H1 (cell line): Measurements from ENCODE around the gene RNFT2. TPM values are rescaled to one million over a fixed set of nuclear protein-coding genes. Genes with fewer than 3 reads are reported as not detected.

Experiments used
- CTCF ChIA-PET: fragments of 300-600 bp; sonication (Branson Sonifier 250); formaldehyde crosslinking; loops from one replicate; lab custom pipeline; 2021; ENCODE audit not compliant: partially characterized antibody; lab: Charles Lee
- POLR2A ChIA-PET: fragments of 300-600 bp; sonication (Branson Sonifier 250); formaldehyde crosslinking; loops from one replicate; lab custom pipeline; 2021; ENCODE audit warnings: inconsistent platforms; ENCODE audit not compliant: partially characterized antibody; lab: Charles Lee
- DNase-seq, 2 experiments: peaks; one replicate each; pipeline versions ENCODE4 v3.0.0 to v3.0.0-alpha.2; 2010 to 2022; ENCODE audit warnings: low spot score in 2 of 2, low read depth in 1 of 2, mixed read lengths in 1 of 2
- FAIRE-seq: peaks from 2 replicates; lab custom pipeline; 2011; peaks lifted over from hg19 to GRCh38; lab: Jason Lieb, UNC
- H2AFZ ChIP-seq: 2 replicates; pipeline ENCODE4 v1.8.1; 2012; ENCODE audit warnings: low read length, inconsistent platforms
- H2AK5ac ChIP-seq: 2 replicates; pipeline ENCODE4 v1.6.1; 2013; ENCODE audit warnings: low read depth, low read length
- H2BK120ac ChIP-seq: replicated peaks from 2 replicates; pipeline ENCODE3; 2013; ENCODE audit warnings: low read depth, low read length, inconsistent platforms
- H2BK12ac ChIP-seq: 2 replicates; pipeline ENCODE4 v1.6.1; 2013; ENCODE audit warnings: low read depth, low read length
- H2BK15ac ChIP-seq: 2 replicates; pipeline ENCODE4 v1.6.1; 2013; ENCODE audit warnings: low read length
- H2BK20ac ChIP-seq: 2 replicates; pipeline ENCODE4 v1.6.1; 2013; ENCODE audit warnings: low read length
- H2BK5ac ChIP-seq: 2 replicates; pipeline ENCODE4 v1.6.1; 2013; ENCODE audit warnings: low read depth, low read length
- H3K14ac ChIP-seq: 2 replicates; pipeline ENCODE4 v1.6.1; 2013; ENCODE audit warnings: inconsistent platforms; ENCODE audit not compliant: insufficient read length
- H3K18ac ChIP-seq: 2 replicates; pipeline ENCODE4 v1.6.1; 2013; ENCODE audit warnings: low read length; ENCODE audit errors: extremely low read depth
- H3K23ac ChIP-seq: 2 replicates; pipeline ENCODE4 v1.6.1; 2013; ENCODE audit warnings: inconsistent platforms; ENCODE audit not compliant: insufficient read length
- H3K23me2 ChIP-seq: 2 replicates; pipeline ENCODE4 v1.6.1; 2013; ENCODE audit warnings: low read depth, low read length
- H3K27ac ChIP-seq: 2 replicates; pipeline ENCODE4 v1.6.1; 2011; ENCODE audit warnings: low read depth, low read length, inconsistent platforms
- H3K27me3 ChIP-seq, 4 experiments: replicated peaks in 1 of 4; 1 replicate in 1 of 4; 2 replicates in 3 of 4; pipeline versions ENCODE4 v1.6.1 to v1.8.1; 2011 to 2013; ENCODE audit warnings: low read length in 3 of 4, mild to moderate bottlenecking in 3 of 4, inconsistent platforms in 2 of 4, mixed read lengths in 2 of 4, moderate library complexity in 1 of 4; ENCODE audit not compliant: control insufficient read depth in 3 of 4, insufficient read depth in 3 of 4; ENCODE audit errors: extremely low read depth in 1 of 4
- H3K36me3 ChIP-seq, 4 experiments: 2 replicates each; pipeline versions ENCODE4 v1.6.1 to v1.8.1; 2011 to 2013; ENCODE audit warnings: mild to moderate bottlenecking in 4 of 4, low read length in 3 of 4, moderate library complexity in 2 of 4, control low read depth in 1 of 4, inconsistent platforms in 1 of 4; ENCODE audit not compliant: insufficient read depth in 4 of 4, control insufficient read depth in 2 of 4
- H3K4ac ChIP-seq: replicated peaks from 2 replicates; pipeline ENCODE3; 2013; ENCODE audit warnings: low read length, low read depth, mixed read lengths, inconsistent platforms; ENCODE audit not compliant: insufficient read length
- H3K4me1 ChIP-seq, 4 experiments: replicated peaks in 1 of 4; 1 replicate in 1 of 4; 2 replicates in 3 of 4; pipeline versions ENCODE4 v1.6.1 to v1.8.1; 2011 to 2013; ENCODE audit warnings: low read length in 3 of 4, inconsistent platforms in 2 of 4, mixed read lengths in 1 of 4; ENCODE audit not compliant: insufficient read depth in 4 of 4, control insufficient read depth in 3 of 4
- H3K4me2 ChIP-seq, 2 experiments: 2 replicates each; pipeline versions ENCODE4 v1.6.1 to v1.8.1; 2011 to 2013; ENCODE audit warnings: low read depth in 2 of 2, low read length in 2 of 2, control low read depth in 1 of 2, inconsistent platforms in 1 of 2, mild to moderate bottlenecking in 1 of 2; ENCODE audit not compliant: insufficient read depth in 1 of 2
- H3K4me3 ChIP-seq, 4 experiments: fragments of 200-600, 300-600 bp in 1 of 4; sonication (generic), shearing (Covaris generic), sonication (Bioruptor Twin) in 1 of 4; 2 replicates each; pipeline versions ENCODE4 v1.5.1 to v1.8.1; 2011 to 2016; ENCODE audit warnings: low read length in 4 of 4, low read depth in 3 of 4, control low read depth in 2 of 4, inconsistent platforms in 2 of 4, mild to moderate bottlenecking in 2 of 4, mixed read lengths in 1 of 4, moderate library complexity in 1 of 4; ENCODE audit not compliant: insufficient read depth in 2 of 4; ENCODE audit errors: extremely low read depth in 1 of 4
- H3K56ac ChIP-seq: replicated peaks from 2 replicates; pipeline ENCODE3; 2013; ENCODE audit warnings: low read depth, mild to moderate bottlenecking, mixed read lengths, low read length, inconsistent platforms; ENCODE audit not compliant: insufficient read length
- H3K79me1 ChIP-seq: 2 replicates; pipeline ENCODE4 v1.6.1; 2013; ENCODE audit warnings: low read depth, low read length, control low read depth
- H3K79me2 ChIP-seq, 2 experiments: 2 replicates each; pipeline versions ENCODE4 v1.6.1 to v1.8.1; 2012 to 2013; ENCODE audit warnings: low read length in 2 of 2, mild to moderate bottlenecking in 2 of 2, inconsistent platforms in 1 of 2; ENCODE audit not compliant: insufficient read depth in 2 of 2, control insufficient read depth in 1 of 2
- H3K9ac ChIP-seq, 4 experiments: replicated peaks in 1 of 4; 1 replicate in 1 of 4; 2 replicates in 3 of 4; pipeline versions ENCODE4 v1.6.1 to v1.8.1; 2011 to 2013; ENCODE audit warnings: low read depth in 3 of 4, low read length in 3 of 4, control low read depth in 2 of 4, mild to moderate bottlenecking in 2 of 4, moderate library complexity in 2 of 4, inconsistent platforms in 1 of 4; ENCODE audit errors: extremely low read depth in 1 of 4
- H3K9me3 ChIP-seq, 2 experiments: 2 replicates each; pipeline versions ENCODE4 v1.6.1 to v1.8.1; 2012 to 2013; ENCODE audit warnings: mild to moderate bottlenecking in 2 of 2, moderate library complexity in 2 of 2, control low read depth in 1 of 2, inconsistent platforms in 1 of 2, low read depth in 1 of 2, low read length in 1 of 2, mixed read lengths in 1 of 2; ENCODE audit not compliant: insufficient read depth in 2 of 2
- H4K20me1 ChIP-seq, 2 experiments: replicated peaks in 1 of 2; 2 replicates each; pipeline versions ENCODE3 to v1.8.1; 2011 to 2013; ENCODE audit warnings: inconsistent platforms in 2 of 2, low read length in 2 of 2, mild to moderate bottlenecking in 1 of 2; ENCODE audit not compliant: insufficient read depth in 2 of 2, control insufficient read depth in 1 of 2
- H4K5ac ChIP-seq: 2 replicates; pipeline ENCODE4 v1.6.1; 2013; ENCODE audit warnings: low read length, low read depth, mixed read lengths, inconsistent platforms; ENCODE audit not compliant: insufficient read length
- H4K8ac ChIP-seq: 2 replicates; pipeline ENCODE4 v1.8.0; 2013; ENCODE audit warnings: mild to moderate bottlenecking, moderate library complexity, low read length, inconsistent platforms; ENCODE audit not compliant: insufficient read depth; ENCODE audit errors: extremely low read depth
- H4K91ac ChIP-seq: replicated peaks from 2 replicates; pipeline ENCODE3; 2013; ENCODE audit warnings: low read length, mixed read lengths, inconsistent platforms; ENCODE audit not compliant: insufficient read length
- EP300 ChIP-seq, 2 experiments: IDR thresholded peaks; 1 replicate in 1 of 2; 2 replicates in 1 of 2; pipeline ENCODE4 v1.6.1; 2011 to 2012; ENCODE audit warnings: low read depth in 2 of 2, low read length in 2 of 2, mild to moderate bottlenecking in 2 of 2, borderline replicate concordance in 1 of 2, inconsistent platforms in 1 of 2, moderate library complexity in 1 of 2
- FOSL1 ChIP-seq: IDR thresholded peaks from 2 replicates; pipeline ENCODE4 v1.6.1; 2011; ENCODE audit warnings: mild to moderate bottlenecking, low read depth, low read length, moderate library complexity; ENCODE audit not compliant: insufficient read depth
- SIRT6 ChIP-seq: IDR thresholded peaks from one replicate; pipeline ENCODE4 v1.7.1; 2012; ENCODE audit warnings: low read length, inconsistent platforms
- SP4 ChIP-seq: IDR thresholded peaks from 2 replicates; pipeline ENCODE4 v1.6.1; 2012; ENCODE audit warnings: low read length, inconsistent platforms
- WGBS, 2 experiments: shearing (Covaris generic) in 1 of 2; methylation state at CpG; one replicate each; pipeline versions ENCODE4 v1.1.6 to v1.1.7; 2013 to 2015; ENCODE audit warnings: low lambda C conversion rate in 2 of 2, mixed read lengths in 2 of 2, inconsistent platforms in 1 of 2, low coverage in 1 of 2, missing lambda C conversion rate in 1 of 2; ENCODE audit not compliant: insufficient replicate concordance in 2 of 2, insufficient coverage in 1 of 2, insufficient read length in 1 of 2; ENCODE audit errors: extremely low coverage in 1 of 2, missing lambda C conversion rate in 1 of 2; 5-methylcytosine and 5-hydroxymethylcytosine counted together
- polyA plus RNA-seq, 7 experiments: library from polyadenylated mRNA; depleted of rRNA in 3 of 7; stranded (reverse) in 5 of 7; unstranded in 2 of 7; fragments of >200 nt in 5 of 7; fragments of 200-250 nt in 2 of 7; gene quantifications; 1 replicate in 5 of 7; 2 replicates in 1 of 7; 4 replicates in 1 of 7; pipeline versions ENCODE4 v1.2.1 to v1.2.3, GENCODE V29; 2011 to 2013; ENCODE audit warnings: missing spikeins in 2 of 7, mixed read lengths in 2 of 7
- total RNA-seq: library from RNA; stranded (reverse); fragmentation: NEBNext Ultra II Directional; extraction: Animal tissue kit (Norgen Biotek cat#: 25700); gene quantifications from 2 replicates; pipeline ENCODE4 v1.2.1, GENCODE V29; 2021

The RNFT2 gene
- total and polyA plus RNA-seq, 2 of the 8 experiments (the other 6 are each of a cell fraction or from before 2014, with no cell fraction given), result 14.2 to 33.1 TPM

- Histone ChIP-seq H3K9ac (no peak overlapping the region), H2BK15ac (no peak overlapping the region), H2BK5ac (no peak overlapping the region), H3K4ac (no peak overlapping the region), H3K18ac (no peak overlapping the region), H4K91ac (no peak overlapping the region), H3K4me1 (no peaks in the 10 kb centered on the region), H3K23ac (no peak overlapping the region), H3K9me3 (no peaks in the 10 kb centered on the region), H4K8ac (no peak overlapping the region), H3K79me2 (no peaks in the 10 kb centered on the region), H3K56ac (no peak overlapping the region), H2BK20ac (no peak overlapping the region), H3K23me2 (no peaks in the 10 kb centered on the region), H2BK12ac (no peak overlapping the region), H2AK5ac (no peak overlapping the region), H3K36me3 (no peaks in the 10 kb centered on the region), H4K5ac (no peak overlapping the region), H3K4me2 (no peak overlapping the region), H2BK120ac (no peak overlapping the region), H4K20me1 (no peaks in the 10 kb centered on the region), H3K27me3 (no peaks in the 10 kb centered on the region), H3K4me3 (no peak overlapping the region), H3K79me1 (no peaks in the 10 kb centered on the region), H3K27ac (no peak overlapping the region), H3K14ac (no peak overlapping the region), H2AFZ (no peak overlapping the region)
- ChIA-PET POLR2A (interaction anchor here (1.2 kb wide), 2 partner anchors 24 to 93 kb away, joined by 3 to 4 read pairs; no protein-coding TSS in a partner anchor), CTCF (interaction anchor here (1.0 kb wide), 1 partner anchor 92 kb away, joined by 4 read pairs; no protein-coding TSS in a partner anchor)
- TF ChIP-seq EP300 (IDR thresholded peaks at IDR 0.05; ENCODE audit: borderline replicate concordance in 1 of 2, low read depth in 2 of 2, low read length in 2 of 2) (no peak), SIRT6 (no peak), SP4 (no peak), FOSL1 (no peak)
- DNase-seq, result no peak
- 93% methylated on average over 6 of the region's 6 CpGs; no CpG with 5 or more reads in 1 of the 2 experiments for WGBS, 2 experiments
- no peak for FAIRE-seq
These were observed 114.2 kb downstream of the RNFT2 start for GRCh38 chr12:116852303-116852702.
